Adipocyte (in vitro differentiated cells): Measurements from ENCODE around the gene ZNF747.
"Not testable (repeated sequence)": the region's sequence is repeated elsewhere in the genome, so short reads cannot be mapped to it uniquely, and the experiment has no call there.

Experiments
- DNase-seq: peaks from one replicate; pipeline ENCODE4 v3.0.0-alpha.2; 2015; ENCODE audit warnings: low read depth
- H3K27me3 ChIP-seq: replicated peaks from 2 replicates; pipeline ENCODE4 v1.7.0; 2013; ENCODE audit warnings: mild to moderate bottlenecking, low read length, moderate library complexity; ENCODE audit not compliant: control insufficient read depth, insufficient read depth
- H3K36me3 ChIP-seq: 2 replicates; pipeline ENCODE4 v1.7.0; 2013; ENCODE audit warnings: low read length, mild to moderate bottlenecking, moderate library complexity; ENCODE audit not compliant: control insufficient read depth, insufficient read depth, severe bottlenecking
- H3K4me1 ChIP-seq: 2 replicates; pipeline ENCODE4 v1.7.0; 2013; ENCODE audit warnings: mild to moderate bottlenecking, low read length, moderate library complexity; ENCODE audit not compliant: control insufficient read depth, insufficient read depth
- H3K4me3 ChIP-seq: 2 replicates; pipeline ENCODE4 v1.7.0; 2013; ENCODE audit warnings: mild to moderate bottlenecking, low read length, moderate library complexity
- H3K9ac ChIP-seq: 2 replicates; pipeline ENCODE4 v1.7.0; 2013; ENCODE audit warnings: mild to moderate bottlenecking, low read length, moderate library complexity
- H3K9me3 ChIP-seq: 2 replicates; pipeline ENCODE4 v1.7.0; 2013; ENCODE audit warnings: mild to moderate bottlenecking, low read length, moderate library complexity; ENCODE audit not compliant: control insufficient read depth

The ZNF747 gene

DNA sequence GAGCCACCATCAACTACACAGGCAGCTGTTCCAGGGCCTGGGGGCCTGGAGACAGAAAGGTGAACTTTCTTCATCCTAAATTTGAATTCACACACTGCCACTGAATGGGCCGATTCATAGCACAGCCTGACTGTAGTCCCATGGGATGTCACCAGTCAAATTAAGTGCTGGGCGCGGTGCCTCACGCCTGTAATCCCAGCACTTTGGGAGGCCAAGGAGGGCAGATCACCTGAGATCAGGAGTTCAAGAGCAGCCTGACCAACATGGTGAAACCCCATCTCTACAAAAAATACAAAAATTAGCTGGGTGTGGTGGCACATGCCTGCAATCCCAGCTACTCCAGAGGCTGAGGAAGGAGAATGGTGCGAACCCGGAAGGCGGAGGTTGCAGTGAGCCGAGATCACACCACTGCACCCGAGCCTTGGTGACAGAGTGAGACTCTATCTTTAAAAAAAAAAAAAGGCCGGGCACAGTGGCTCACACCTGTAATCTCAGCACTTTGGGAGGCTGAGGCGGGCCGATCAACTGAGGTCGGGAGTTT lies 5.4 kb upstream of the ZNF747 start:
- not testable (repeated sequence) for H3K36me3 ChIP-seq, H3K27me3 ChIP-seq, H3K4me3 ChIP-seq, H3K9ac ChIP-seq, DNase-seq, H3K9me3 ChIP-seq
- peaks cover 22% of the 10 kb centered on the region for H3K4me1 ChIP-seq

DNA sequence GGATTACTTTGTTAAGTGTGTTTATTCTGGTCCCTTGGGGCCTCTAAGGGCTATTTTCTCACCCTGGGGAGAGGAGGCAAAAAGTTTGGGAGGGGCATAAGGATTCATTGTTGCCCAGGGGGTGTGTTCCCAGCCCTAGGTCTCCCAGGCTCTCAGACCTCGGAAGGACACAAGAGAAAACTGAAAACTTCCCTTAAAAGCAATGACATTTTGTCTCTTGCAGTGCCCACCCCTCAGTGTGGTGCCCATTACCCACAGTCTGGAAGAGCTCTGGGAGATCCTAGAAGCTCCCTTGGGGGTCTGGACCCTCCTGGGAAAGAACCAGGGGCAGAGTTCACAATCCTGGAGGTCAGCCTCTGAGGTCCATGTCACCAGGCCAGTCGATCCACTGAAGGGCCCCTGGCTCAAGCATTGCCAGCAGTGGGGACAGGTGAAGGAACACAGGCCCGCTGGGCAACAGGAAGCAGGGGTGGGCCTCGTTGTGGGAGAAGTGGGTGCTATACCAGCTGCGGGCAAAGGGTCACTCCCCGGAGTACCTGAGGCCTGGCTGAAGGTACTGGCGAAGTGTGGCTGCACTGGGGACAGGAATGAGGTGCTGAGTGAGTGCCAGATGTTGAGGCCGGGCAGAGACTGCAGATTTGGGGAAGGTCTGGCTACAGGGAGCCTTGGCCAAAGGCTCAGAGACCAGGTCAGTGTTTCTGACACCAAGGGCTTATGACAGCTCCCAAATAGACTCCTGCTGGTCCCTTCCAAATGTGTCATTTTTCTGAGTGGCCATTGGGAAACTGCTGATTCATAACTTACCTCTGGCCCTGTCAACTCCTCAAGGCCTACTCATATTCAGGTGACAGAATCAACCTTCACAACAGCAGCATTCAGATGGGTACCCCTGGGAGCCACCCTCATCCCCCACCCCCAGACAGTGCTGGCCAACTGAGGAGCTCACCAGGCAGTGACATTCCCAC lies 4.6 kb upstream of the ZNF747 start:
- Histone ChIP-seq H3K9ac (no peak overlapping the region), H3K27me3 (no peaks in the 10 kb centered on the region), H3K9me3 (no peaks in the 10 kb centered on the region), H3K4me3 (no peak overlapping the region), H3K36me3 (no peaks in the 10 kb centered on the region), H3K4me1 (peaks cover 22% of the 10 kb centered on the region)
- DNase-seq = no peak

DNA sequence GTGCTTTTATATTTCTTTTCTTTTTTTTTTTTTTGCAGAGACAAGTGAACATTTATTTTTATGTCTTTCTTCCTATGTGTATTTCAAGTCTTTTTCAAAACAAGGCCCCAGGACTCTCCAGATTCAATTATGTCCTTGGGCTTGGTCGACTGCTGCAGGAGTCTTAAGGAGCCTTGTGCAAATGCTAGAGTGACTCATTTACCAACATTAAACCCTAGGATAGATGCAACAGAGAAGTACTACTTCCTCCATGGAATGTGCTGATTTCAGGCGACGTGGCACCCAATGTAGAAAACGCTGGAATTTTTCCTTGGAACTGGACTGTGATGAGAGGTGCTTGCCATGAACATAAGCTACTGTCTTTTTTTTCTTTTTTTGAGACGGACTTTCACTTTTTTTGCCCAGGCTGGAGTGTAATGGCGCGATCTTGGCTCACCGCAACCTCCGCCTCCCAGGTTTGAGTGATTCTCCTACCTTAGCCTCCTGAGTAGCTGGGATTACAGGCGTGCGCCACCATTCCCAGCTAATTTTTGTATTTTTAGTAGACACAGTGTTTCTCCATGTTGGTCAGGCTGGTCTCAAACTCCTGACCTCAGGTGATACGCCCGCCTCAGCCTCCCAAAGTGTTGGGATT lies 1.9 kb upstream of the ZNF747 start:
- H3K4me1 ChIP-seq = peaks cover 20% of the 10 kb centered on the region
- DNase-seq, H3K27me3 ChIP-seq, H3K4me3 ChIP-seq, H3K36me3 ChIP-seq, H3K9me3 ChIP-seq: not testable (repeated sequence)
- H3K9ac ChIP-seq = peak overlapping the region; percentile 87

DNA sequence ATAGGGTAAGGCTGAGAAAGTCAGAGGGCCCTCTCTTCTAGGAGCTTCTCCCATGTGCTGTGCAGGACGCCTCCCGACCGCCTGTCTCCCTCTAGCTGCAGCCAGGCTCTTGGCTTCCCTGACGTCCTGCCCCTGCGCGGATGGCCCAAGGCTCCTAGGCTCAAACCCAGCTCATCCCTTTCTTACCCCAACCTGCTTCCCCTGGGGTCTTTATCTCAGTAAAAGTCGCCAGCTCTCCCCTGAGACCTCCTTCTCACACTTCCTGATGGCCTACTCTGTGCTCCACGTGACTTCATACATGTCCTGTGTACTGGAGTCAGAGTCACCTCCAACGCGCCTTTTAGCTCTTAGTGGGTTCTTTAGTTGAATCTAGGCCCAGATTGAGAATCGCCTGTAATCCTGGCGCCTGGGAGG lies 1.1 kb upstream of the ZNF747 start:
- no peaks in the 10 kb centered on the region for H3K27me3 ChIP-seq
- peak; percentile 55 for DNase-seq
- peaks cover 15% of the 10 kb centered on the region for H3K4me1 ChIP-seq
- peak overlapping the region; percentile 87 for H3K4me3 ChIP-seq
- H3K9ac ChIP-seq = peak overlapping the region; percentile 87
- H3K9me3 ChIP-seq = no peaks in the 10 kb centered on the region
- H3K36me3 ChIP-seq = peaks cover 4% of the 10 kb centered on the region

DNA sequence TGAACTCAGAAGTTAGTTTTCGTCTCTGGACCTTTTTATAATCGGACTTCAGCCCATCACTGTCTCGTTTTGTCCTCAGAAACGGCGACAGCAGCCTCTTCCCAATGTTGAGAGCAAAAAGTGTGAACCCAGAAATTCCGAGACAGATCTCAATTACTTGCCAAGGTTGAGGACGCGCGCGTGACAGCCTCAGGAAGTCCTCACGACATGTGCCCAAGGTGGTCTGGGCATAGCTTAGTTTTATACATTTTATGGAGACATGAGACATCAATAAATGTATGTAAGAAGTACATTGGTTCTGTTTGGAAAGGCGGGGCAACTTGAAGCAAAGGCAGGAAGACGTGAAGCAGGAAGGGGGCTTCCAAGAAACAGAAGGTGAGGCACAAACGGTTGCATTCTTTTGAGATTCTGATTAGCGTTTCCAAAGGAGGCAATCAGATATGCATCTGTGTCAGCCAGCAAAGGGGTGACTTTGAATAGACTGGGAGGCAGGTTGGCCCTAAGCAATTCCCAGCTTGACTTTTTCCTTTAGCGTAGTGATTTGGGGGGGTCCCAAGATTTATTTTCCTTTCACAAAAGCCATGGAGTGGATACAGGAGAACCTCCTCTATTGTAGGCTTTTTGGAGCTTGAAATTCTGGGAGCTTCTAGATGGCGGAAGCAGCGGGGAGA lies 583 bp upstream of the ZNF747 start:
- Histone ChIP-seq H3K4me1 (peaks cover 18% of the 10 kb centered on the region), H3K4me3 (peak overlapping the region; percentile 87), H3K9ac (peak overlapping the region; percentile 87), H3K9me3 (no peaks in the 10 kb centered on the region), H3K36me3 (peaks cover 4% of the 10 kb centered on the region), H3K27me3 (no peaks in the 10 kb centered on the region)
- DNase-seq = peak; percentile 43

DNA sequence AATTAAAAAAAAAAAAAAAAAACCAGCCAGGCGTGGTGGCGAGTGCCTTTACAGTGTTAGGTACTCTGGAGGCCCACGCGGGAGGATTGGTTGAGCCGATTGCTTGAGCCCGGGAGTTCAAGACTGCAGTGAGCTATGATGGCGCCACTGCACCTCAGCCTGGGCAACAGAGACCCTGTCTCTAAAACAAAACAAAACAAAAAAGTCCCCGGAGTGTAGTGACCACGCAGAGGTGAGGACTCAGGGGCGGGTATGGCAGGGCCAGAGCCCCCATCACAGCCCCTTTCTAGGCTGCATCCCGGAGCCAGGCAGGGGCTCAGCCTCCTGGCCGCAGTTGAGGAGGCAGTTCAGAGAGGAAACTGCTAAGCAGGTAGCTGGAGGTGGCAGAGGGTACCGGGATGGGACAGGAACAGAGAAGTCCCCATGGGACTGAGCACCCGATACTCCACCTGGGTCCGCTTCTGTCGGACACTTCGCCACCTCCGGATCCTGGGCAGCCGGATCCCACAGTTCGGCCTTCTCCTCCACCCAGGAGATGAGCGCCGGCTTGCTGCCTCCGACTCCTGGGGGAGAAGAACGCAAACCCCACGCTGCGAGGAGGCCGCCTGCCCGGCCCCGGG lies 800 bp downstream of the ZNF747 start:
- Histone ChIP-seq H3K4me1 (peaks cover 31% of the 10 kb centered on the region), H3K9me3 (no peaks in the 10 kb centered on the region), H3K4me3 (peak overlapping the region; percentile 87), H3K27me3 (no peaks in the 10 kb centered on the region), H3K36me3 (peaks cover 4% of the 10 kb centered on the region), H3K9ac (peak overlapping the region; percentile 87)
- no peak for DNase-seq

DNA sequence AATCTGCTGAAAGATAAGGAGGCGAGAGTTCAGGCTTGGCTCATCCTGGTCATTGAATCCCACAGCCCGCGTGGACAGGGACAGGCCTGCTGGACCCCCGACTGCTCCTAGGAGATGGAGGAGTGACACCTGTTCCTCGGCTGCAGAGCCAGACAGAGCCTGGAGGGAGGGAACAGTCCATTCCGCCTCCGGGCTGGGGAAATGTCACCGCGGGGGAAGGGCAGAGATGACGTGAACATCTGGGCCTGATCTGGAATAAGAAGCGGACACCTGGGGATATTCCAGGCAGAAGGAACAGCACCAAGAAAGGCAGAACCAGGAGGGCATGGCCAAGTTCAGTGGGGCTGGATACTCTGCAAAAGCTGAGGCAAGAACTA lies 1.5 kb downstream of the ZNF747 start:
- H3K27me3 ChIP-seq = no peaks in the 10 kb centered on the region
- peaks cover 31% of the 10 kb centered on the region for H3K4me1 ChIP-seq
- H3K36me3 ChIP-seq = peaks cover 4% of the 10 kb centered on the region
- H3K9ac ChIP-seq = no peak overlapping the region
- H3K9me3 ChIP-seq = no peaks in the 10 kb centered on the region
- DNase-seq = no peak
- no peak overlapping the region for H3K4me3 ChIP-seq

DNA sequence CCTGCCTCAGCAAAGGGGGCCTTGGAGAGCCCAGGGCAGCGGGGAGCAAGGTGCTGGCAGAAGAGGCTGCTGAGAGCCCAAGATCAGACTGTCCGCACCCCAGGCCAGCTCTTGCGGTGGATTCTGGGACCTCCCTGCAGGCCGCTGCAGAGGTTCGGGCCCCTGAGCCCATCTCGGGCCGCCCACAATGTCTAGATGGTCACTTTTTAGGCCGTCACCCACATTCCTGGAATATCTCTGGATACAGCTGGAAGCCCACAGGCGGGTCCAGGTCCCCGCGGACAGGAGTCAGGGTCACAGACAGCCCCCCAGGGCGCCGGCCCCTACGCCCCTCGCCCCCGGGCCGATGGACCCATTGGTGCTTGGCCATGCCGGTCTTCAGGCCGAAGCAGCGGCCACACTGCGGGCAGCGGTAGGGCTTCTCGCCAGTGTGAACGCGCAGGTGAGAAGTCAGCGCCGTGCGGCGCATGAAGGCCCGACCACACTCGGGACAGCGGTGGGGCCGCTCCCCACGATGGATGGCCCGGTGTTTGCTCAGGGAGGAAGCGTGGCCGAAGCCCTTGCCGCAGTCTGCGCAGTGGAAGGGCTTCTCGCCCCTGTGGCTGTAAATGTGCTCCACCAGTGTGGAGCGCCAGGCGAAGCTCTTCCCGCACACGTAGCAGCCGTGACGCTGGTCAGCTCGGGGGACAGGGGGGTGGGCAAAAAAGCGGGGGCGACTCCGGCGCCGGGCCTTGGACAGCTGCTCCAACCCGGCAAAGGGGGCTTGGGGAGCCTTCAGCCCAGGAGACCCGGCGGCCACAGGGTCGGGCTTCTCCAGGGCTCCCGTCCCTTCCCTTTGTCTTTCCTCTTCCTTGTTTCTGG lies 2.1 kb downstream of the ZNF747 start:
- Histone ChIP-seq H3K36me3 (peaks cover 4% of the 10 kb centered on the region), H3K9ac (no peak overlapping the region), H3K4me3 (no peak overlapping the region), H3K27me3 (no peaks in the 10 kb centered on the region), H3K4me1 (peaks cover 36% of the 10 kb centered on the region), H3K9me3 (no peaks in the 10 kb centered on the region)
- DNase-seq = no peak

DNA sequence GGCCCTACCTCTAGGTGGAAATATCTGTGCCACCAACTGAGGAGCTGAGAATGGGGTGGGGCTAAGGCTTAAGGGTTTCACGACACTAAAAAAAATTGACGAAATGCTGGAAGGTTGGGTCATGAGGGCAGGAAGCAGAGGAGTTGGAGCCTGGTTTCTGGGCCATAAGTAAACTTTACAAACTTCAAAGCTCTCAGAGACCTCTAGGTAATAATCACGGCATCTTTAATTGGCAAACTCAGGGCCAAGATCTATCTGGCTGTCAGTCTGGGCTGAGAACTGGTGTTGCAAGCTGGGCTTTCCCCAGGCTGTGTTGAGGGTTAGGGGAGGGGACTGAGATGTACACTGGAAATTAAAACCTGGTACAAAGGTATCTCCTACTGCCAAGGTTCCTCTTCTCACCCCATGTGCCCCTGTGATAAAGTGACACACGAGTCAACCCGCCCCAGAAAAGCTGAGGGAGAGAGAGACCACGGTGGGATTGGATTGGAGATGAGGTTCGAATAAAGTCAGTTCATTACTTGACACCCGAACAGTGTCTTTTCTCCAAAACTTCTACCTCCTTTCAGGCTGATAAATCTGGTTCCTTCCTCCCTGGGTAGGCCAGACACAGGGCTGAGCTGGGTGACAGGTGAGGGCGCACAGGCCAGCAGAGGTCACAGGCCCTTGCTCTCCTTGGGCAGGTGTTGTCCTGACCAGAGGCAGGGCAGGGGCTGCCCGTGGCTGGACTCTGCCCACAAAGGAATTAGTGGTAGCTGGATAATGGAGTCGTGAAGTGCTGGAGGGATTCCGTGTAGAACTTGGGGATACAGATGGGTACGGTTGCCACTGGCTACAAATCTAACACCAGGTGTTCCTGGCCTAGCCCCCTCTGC lies 4.3 kb downstream of the ZNF747 start:
- Histone ChIP-seq H3K27me3 (no peaks in the 10 kb centered on the region), H3K36me3 (peaks cover 4% of the 10 kb centered on the region), H3K4me3 (no peak overlapping the region), H3K4me1 (peaks cover 34% of the 10 kb centered on the region), H3K9ac (no peak overlapping the region), H3K9me3 (no peaks in the 10 kb centered on the region)
- DNase-seq = no peak
